Heart left ventricle (tissue), 16 donors: Measurements from ENCODE around the gene ARHGAP26. TPM values are rescaled to one million over a fixed set of nuclear protein-coding genes. Genes with fewer than 3 reads are reported as not detected.
"Not testable (repeated sequence)": the region's sequence is repeated elsewhere in the genome, so short reads cannot be mapped to it uniquely, and the experiment has no call there.

ENCODE experiments used
- ATAC-seq, 4 donors: fragments of 200-7000 bp; cut with Tn5 transposase; one replicate each; pipeline ENCODE4 v1.9.1; 2020 to 2022; ENCODE audit warnings: moderate library complexity in 4 of 4, mild to moderate bottlenecking in 3 of 4, moderate number of reproducible peaks in 1 of 4
- DNase-seq, 5 donors: peaks; one replicate each; pipeline ENCODE4 v3.0.0-alpha.2; 2020
- H3K27ac ChIP-seq, 12 donors: fragments of 200-600 bp; sonication (generic) in 4 of 12; one replicate each; pipeline versions ENCODE4 v1.5.0 to v1.8.0; 2016 to 2022; ENCODE audit warnings: mild to moderate bottlenecking in 2 of 12
- H3K27me3 ChIP-seq, 9 donors: fragments of 200-600 bp; sonication (generic) in 2 of 9; one replicate each; pipeline versions ENCODE4 v1.5.1 to v1.8.0; 2016 to 2022; ENCODE audit warnings: mild to moderate bottlenecking in 3 of 9
- H3K36me3 ChIP-seq, 9 donors: fragments of 200-600 bp; sonication (generic) in 2 of 9; one replicate each; pipeline versions ENCODE4 v1.5.0 to v1.8.0; 2018 to 2022; ENCODE audit warnings: mild to moderate bottlenecking in 2 of 9
- H3K4me1 ChIP-seq, 12 donors: fragments of 200-600 bp; sonication (generic) in 4 of 12; one replicate each; pipeline versions ENCODE4 v1.5.0 to v1.8.0; 2016 to 2022; ENCODE audit warnings: mild to moderate bottlenecking in 3 of 12
- H3K4me3 ChIP-seq, 12 donors: fragments of 200-600 bp; sonication (generic) in 4 of 12; one replicate each; pipeline versions ENCODE4 v1.5.0 to v1.8.0; 2017 to 2022; ENCODE audit warnings: mild to moderate bottlenecking in 9 of 12, moderate library complexity in 4 of 12
- H3K9me3 ChIP-seq, 12 donors: fragments of 200-600 bp; sonication (generic) in 4 of 12; one replicate each; pipeline versions ENCODE4 v1.5.0 to v1.8.0; 2016 to 2022; ENCODE audit warnings: mild to moderate bottlenecking in 1 of 12
- CTCF ChIP-seq, 12 donors: fragments of 200-600 bp; sonication (generic) in 4 of 12; IDR thresholded peaks; one replicate each; pipeline versions ENCODE4 v1.5.0 to v1.8.0; 2018 to 2022; ENCODE audit warnings: antibody characterized with exemption in 12 of 12, mild to moderate bottlenecking in 5 of 12
- POLR2A ChIP-seq, 2 donors: fragments of 450-650 bp; IDR thresholded peaks; one replicate each; pipeline ENCODE4 v1.6.1; 2017; ENCODE audit warnings: antibody characterized with exemption in 2 of 2, mild to moderate bottlenecking in 2 of 2, moderate library complexity in 2 of 2
- WGBS, 4 donors: extraction: QIAGEN DNeasy Blood & Tissue Kit in 2 of 4; methylation state at CpG; one replicate each; pipeline versions ENCODE4 v1.1.5 to v1.1.7; 2013 to 2018; 5-methylcytosine and 5-hydroxymethylcytosine counted together
- intact Hi-C, 10 donors: fragments of 100-400 bp; cut with DNase I; formaldehyde crosslinking; loops; one replicate each; pipeline versions ENCODE4 v1.11.1 to v1.14.2; 2022
- polyA plus RNA-seq, 2 donors: library from polyadenylated mRNA; stranded (reverse); fragments of 200-250 nt; gene quantifications; one replicate each; pipeline ENCODE4 v1.2.3, GENCODE V29; 2013
- total RNA-seq, 9 donors: library from RNA; depleted of rRNA in 2 of 9; stranded (reverse); fragments of >200 nt in 2 of 9; fragmentation: NEBNext Ultra II Directional in 3 of 9; extraction: Animal tissue kit (Norgen Biotek cat#: 25700) in 3 of 9; gene quantifications; one replicate each; pipeline versions ENCODE4 v1.1.0 to v1.2.4, GENCODE V29; 2016 to 2023
- donor health status: ischemic (EF 13 %, LVEDD 7.1; RV severe dilation, severe dysfunction).
- donor health status: healthy with polysubstance abuse.
- donor health status: DM: no; HTN: yes; CAD: no.
- donor health status: DM: no; HTN: no; CAD: no.
- donor health status: ischemic (EF 25% LVEDD 6.9; RV normal size, moderate dysfunction).
- donor health status: ischemic (EF 25% LVEDD 5.7; RV mildly dilated, moderate dysfunction).
- donor health status: healthy.
- donor health status: DM: yes; HTN: yes; CAD: no.
- donor health status: ischemic (EF 35%, LVEDD 5.7; RV mildly dilated, moderate dysfunction).
- donor health status: nonischemic (EF 11% LVEDD 7.7; RV severe dilation, severe dysfunction).
- donor health status: DM: yes; HTN: yes; CAD: no.
- donor health status: PGD.
- donor health status: ischemic (EF 29% LVEDD 5.4; RV normal size, mild dysfunction).
- donor health status: nonischemic (EF 23%, LVEDD 6.1; RV moderate dilation, normal function).

The ARHGAP26 gene
- total and polyA plus RNA-seq, 11 donors: 11.9 to 52.1 (median 33.7) TPM

GRCh38 chr5:142994218-142994617 lies 224.0 kb downstream of the ARHGAP26 start:
- DNase-seq (no peak), ATAC-seq (no peak)
- WGBS, 4 donors: 89 to 97% (median 94%) methylated on average over 2 of the region's 2 CpGs
- TF ChIP-seq CTCF (IDR thresholded peaks at IDR 0.05) (no peak), POLR2A (IDR thresholded peaks at IDR 0.05) (no peak)
- Histone ChIP-seq H3K27me3 (no peaks in the 10 kb centered on the region), H3K27ac (no peak overlapping the region), H3K4me1 (peaks cover 0 to 26% (median 0%) of the 10 kb centered on the region in 12 donors), H3K4me3 (no peak overlapping the region), H3K36me3 (peaks cover 0 to 6% (median 0%) of the 10 kb centered on the region in 9 donors), H3K9me3 (peaks cover 0 to 10% (median 0%) of the 10 kb centered on the region in 12 donors)
- intact Hi-C loops: no loop called here

GRCh38 chr5:142995621-142996020 lies 225.4 kb downstream of the ARHGAP26 start:
- ATAC-seq, DNase-seq, H3K4me3 ChIP-seq, H3K27ac ChIP-seq, H3K9me3 ChIP-seq, intact Hi-C loops, H3K36me3 ChIP-seq, H3K27me3 ChIP-seq: not testable (repeated sequence)
- peaks cover 0 to 26% (median 0%) of the 10 kb centered on the region in 12 donors for H3K4me1 ChIP-seq

DNA sequence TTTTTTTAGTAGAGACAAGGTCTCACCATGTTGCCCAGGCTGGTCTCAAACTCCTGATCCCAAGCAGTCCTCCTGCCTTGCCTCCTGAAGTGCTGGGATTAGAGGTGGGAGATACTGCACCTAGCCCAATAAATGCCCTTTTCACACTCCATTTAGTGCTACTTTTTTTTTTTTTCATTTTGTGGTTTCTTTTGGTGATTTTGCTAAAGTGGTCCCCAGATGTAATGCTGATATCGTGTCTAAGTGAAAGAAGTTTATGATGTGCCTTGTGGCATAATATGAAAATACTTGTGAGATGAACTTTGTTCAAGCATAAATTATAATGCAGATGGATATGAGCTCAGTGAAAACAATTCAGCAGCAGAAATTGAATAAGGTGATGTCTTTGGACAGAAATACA lies 227.4 kb downstream of the ARHGAP26 start:
- WGBS, 4 donors: 88 to 95% (median 93%) methylated on average over 1 of the region's 1 CpG
- Histone ChIP-seq H3K9me3 (no peaks in the 10 kb centered on the region), H3K27ac (peak overlapping the region in 1 of 12 donors; percentile 53), H3K36me3 (peaks cover 0 to 6% (median 0%) of the 10 kb centered on the region in 9 donors), H3K4me3 (no peak overlapping the region), H3K27me3 (no peaks in the 10 kb centered on the region), H3K4me1 (peaks cover 2 to 45% (median 17%) of the 10 kb centered on the region in 12 donors)
- intact Hi-C loops: no loop called here
- ATAC-seq (no peak), DNase-seq (no peak)
- TF ChIP-seq POLR2A (IDR thresholded peaks at IDR 0.05): no peak
- TF ChIP-seq CTCF (IDR thresholded peaks at IDR 0.05): no peak

- no peak overlapping the region for H3K4me3 ChIP-seq
- peak overlapping the region in 1 of 12 donors; percentile 53 for H3K27ac ChIP-seq
- ATAC-seq (no peak), DNase-seq (no peak)
- no peak for TF ChIP-seq CTCF (IDR thresholded peaks at IDR 0.05)
- TF ChIP-seq POLR2A (IDR thresholded peaks at IDR 0.05): no peak
- intact Hi-C loops: no loop called here
- peaks cover 0 to 6% (median 0%) of the 10 kb centered on the region in 9 donors for H3K36me3 ChIP-seq
- peaks cover 6 to 52% (median 25%) of the 10 kb centered on the region in 12 donors for H3K4me1 ChIP-seq
- WGBS, 4 donors: 75 to 86% (median 82%) methylated on average over 6 of the region's 6 CpGs
- H3K9me3 ChIP-seq: no peaks in the 10 kb centered on the region
- no peaks in the 10 kb centered on the region for H3K27me3 ChIP-seq
Observed at GRCh38 chr5:142998316-142999020, 228.3 kb downstream of the ARHGAP26 start.

DNA sequence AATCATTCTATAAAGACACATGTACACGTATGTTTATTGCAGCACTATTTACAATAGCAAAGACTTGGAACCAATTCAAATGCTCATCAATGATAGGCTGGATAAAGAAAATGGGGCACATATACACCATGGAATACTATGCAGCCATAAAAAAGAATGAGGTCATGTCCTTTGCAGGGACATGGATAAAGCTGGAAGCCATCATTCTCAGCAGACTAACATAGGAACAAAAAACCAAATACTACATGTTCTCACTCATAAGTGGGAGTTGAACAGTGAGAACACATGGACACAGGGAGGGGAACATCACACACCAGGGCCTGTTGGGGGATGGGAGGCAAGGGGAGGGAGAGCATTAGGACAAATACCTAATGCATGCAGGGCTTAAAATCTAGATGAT lies 230.4 kb downstream of the ARHGAP26 start:
- H3K27me3 ChIP-seq, DNase-seq, H3K9me3 ChIP-seq, H3K4me3 ChIP-seq, H3K27ac ChIP-seq, ATAC-seq, H3K36me3 ChIP-seq: not testable (repeated sequence)
- WGBS, 4 donors: 96 to 99% (median 97%) methylated on average over 1 of the region's 1 CpG
- peaks cover 7 to 61% (median 39%) of the 10 kb centered on the region in 12 donors for H3K4me1 ChIP-seq
- intact Hi-C loops: loop anchor here in 9 of 10 donors (5.0 to 10.0 kb wide), 11 partner anchors 64 to 1144 kb away; partner anchors contain the start of gene NR3C1 (in 5 of the 9)
